GM19452 (cell line): ENCODE data around the gene LPCAT3.
A peak's percentile ranks its signal among the peaks of the same experiment; 100 is the strongest.
"Not testable (repeated sequence)": the region's sequence is repeated elsewhere in the genome, so short reads cannot be mapped to it uniquely, and the experiment has no call there.

Source experiments
- ATAC-seq: cut with Tn5 transposase; IDR thresholded peaks from one replicate; pipeline ENCODE4 v1.9.1; 2021; ENCODE audit not compliant: unreplicated experiment

Gene LPCAT3

GRCh38 chr12:7018350-7019042 is at the start of gene LPCAT3:
LPCAT3 (minus strand) TSS chr12:7018476; CDS start chr12:7018424, 52 bp downstream.
- peak; percentile 95 for ATAC-seq

GRCh38 chr12:7067096-7067495 is 48.8 kb upstream of the LPCAT3 start:
- ATAC-seq, result no peak

GRCh38 chr12:7066596-7066995 is 48.3 kb upstream of the LPCAT3 start:
- ATAC-seq, result no peak

- ATAC-seq, result no peak
Observed at GRCh38 chr12:7065073-7065623, 46.9 kb upstream of the LPCAT3 start.

- no peak for ATAC-seq
Observed at GRCh38 chr12:7064516-7064915, 46.2 kb upstream of the LPCAT3 start.

- no peak for ATAC-seq
Observed at GRCh38 chr12:7061596-7061995, 43.3 kb upstream of the LPCAT3 start.

- no peak for ATAC-seq
Observed at GRCh38 chr12:7061138-7061537, 42.9 kb upstream of the LPCAT3 start.

- no peak for ATAC-seq
Observed at GRCh38 chr12:7060353-7060954, 42.2 kb upstream of the LPCAT3 start, which contains the start of gene C1S. C1S (plus strand) TSS chr12:7060718; CDS start chr12:7061913, 1,195 bp downstream.

- ATAC-seq, result no peak
Observed at GRCh38 chr12:7059780-7060179, 41.5 kb upstream of the LPCAT3 start.

GRCh38 chr12:7058850-7059395 is 40.6 kb upstream of the LPCAT3 start:
- no peak for ATAC-seq

- ATAC-seq, result no peak
Observed at GRCh38 chr12:7058163-7058845, 40.0 kb upstream of the LPCAT3 start.

GRCh38 chr12:7055736-7056135 is 37.5 kb upstream of the LPCAT3 start:
- not testable (repeated sequence) for ATAC-seq

GRCh38 chr12:7054925-7055324 is 36.6 kb upstream of the LPCAT3 start:
- no peak for ATAC-seq

GRCh38 chr12:7049973-7050372 is 31.7 kb upstream of the LPCAT3 start:
- ATAC-seq, result not testable (repeated sequence)

GRCh38 chr12:7049445-7049951 is 31.2 kb upstream of the LPCAT3 start:
- not testable (repeated sequence) for ATAC-seq

GRCh38 chr12:7047306-7047705 is 29.0 kb upstream of the LPCAT3 start:
- ATAC-seq, result no peak

- no peak for ATAC-seq
Observed at GRCh38 chr12:7046383-7047105, 28.3 kb upstream of the LPCAT3 start.

GRCh38 chr12:7045913-7046312 is 27.6 kb upstream of the LPCAT3 start:
- ATAC-seq, result no peak

- no peak for ATAC-seq
Observed at GRCh38 chr12:7042842-7043241, 24.6 kb upstream of the LPCAT3 start.

GRCh38 chr12:7039403-7039802 is 21.1 kb upstream of the LPCAT3 start:
- no peak for ATAC-seq

GRCh38 chr12:7038591-7038990 is 20.3 kb upstream of the LPCAT3 start:
- ATAC-seq, result no peak
